Measurements from ENCODE around the gene GCSAM.

DNA sequence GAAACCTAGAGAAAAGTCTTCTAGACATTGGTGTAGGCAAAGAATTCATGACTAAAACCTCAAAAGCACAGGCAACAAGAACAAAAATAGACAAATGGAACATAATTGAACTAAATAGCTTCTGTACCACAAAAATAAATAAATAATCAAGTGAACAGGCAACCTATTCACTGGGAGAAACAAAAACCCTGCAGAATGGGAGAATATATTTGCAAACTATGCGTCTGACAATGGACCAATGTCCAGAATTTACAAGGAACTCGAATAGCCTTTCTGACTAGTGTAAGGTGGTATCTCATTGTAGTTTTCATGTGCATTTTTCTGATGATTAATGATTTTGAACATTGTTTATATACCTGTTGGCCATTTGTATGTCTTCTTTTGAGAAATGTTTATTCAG, 37.0 kb upstream of the GCSAM start:
- TF ChIP-seq GATA2 (IDR thresholded peaks at IDR 0.05; ENCODE audit: low read depth, low read length) (no peak), GATA3 (IDR thresholded peaks at IDR 0.05; ENCODE audit: low read depth, low read length) (no peak)
